IMR-90 (cell line): Measurements from ENCODE around the gene TUSC2. TPM values are rescaled to one million over a fixed set of nuclear protein-coding genes. Genes with fewer than 3 reads are reported as not detected.
A peak's percentile ranks its signal among the peaks of the same experiment; 100 is the strongest.

Experiments used
- ATAC-seq: fragments of 200-7000 bp; cut with Tn5 transposase; 2 replicates; pipeline ENCODE4 v1.9.1; 2020; ENCODE audit warnings: low read depth, mild to moderate bottlenecking, moderate library complexity
- BruUV-seq: library from RNA; stranded (reverse); fragments of 400-500 nt; replicated peaks from 2 replicates; lab custom pipeline; 2021; lab: Mats Ljungman, UMichigan
- CTCF ChIA-PET: fragments of 300-600 bp; formaldehyde crosslinking; extraction: SDS; loops from one replicate; lab custom pipeline; 2021; ENCODE audit warnings: antibody characterized with exemption; lab: Yijun Ruan, JAX
- POLR2A ChIA-PET: fragments of 300-600 bp; sonication (Branson Sonifier 250); formaldehyde crosslinking; loops from one replicate; lab custom pipeline; 2022; ENCODE audit warnings: antibody characterized with exemption; ENCODE audit not compliant: unreplicated experiment; lab: Charles Lee
- DNase-seq: peaks from one replicate; pipeline ENCODE4 v3.0.0; 2013
- H2AFZ ChIP-seq: replicated peaks from 2 replicates; pipeline ENCODE3; 2013; ENCODE audit warnings: low read length, mild to moderate bottlenecking; ENCODE audit not compliant: poor library complexity
- H2AK5ac ChIP-seq: 2 replicates; pipeline ENCODE4 v1.6.1; 2013; ENCODE audit warnings: low read depth, low read length, inconsistent platforms
- H2AK9ac ChIP-seq: replicated peaks from 2 replicates; pipeline ENCODE3; 2013; ENCODE audit warnings: mild to moderate bottlenecking, low read depth, low read length, moderate library complexity; ENCODE audit not compliant: poor library complexity
- H2BK120ac ChIP-seq: 2 replicates; pipeline ENCODE4 v1.6.1; 2013; ENCODE audit warnings: low read depth, low read length, inconsistent platforms
- H2BK15ac ChIP-seq: 3 replicates; pipeline ENCODE4 v1.6.1; 2013; ENCODE audit warnings: low read depth, low read length, inconsistent platforms
- H2BK20ac ChIP-seq: 2 replicates; pipeline ENCODE4 v1.6.1; 2013; ENCODE audit warnings: low read depth, mild to moderate bottlenecking, inconsistent platforms, low read length, moderate library complexity
- H2BK5ac ChIP-seq: 2 replicates; pipeline ENCODE4 v1.6.1; 2013; ENCODE audit warnings: mild to moderate bottlenecking, low read depth, low read length, inconsistent platforms; ENCODE audit not compliant: poor library complexity, severe bottlenecking
- H3K14ac ChIP-seq: replicated peaks from 2 replicates; pipeline ENCODE4 v1.6.1; 2013; ENCODE audit warnings: low read depth, low read length, inconsistent platforms
- H3K18ac ChIP-seq: 2 replicates; pipeline ENCODE4 v1.6.1; 2013; ENCODE audit warnings: low read depth, low read length, control low read depth
- H3K23ac ChIP-seq: 2 replicates; pipeline ENCODE4 v1.6.1; 2013; ENCODE audit warnings: low read depth, low read length, inconsistent platforms
- H3K27ac ChIP-seq: 2 replicates; pipeline ENCODE4 v1.5.1; 2013; ENCODE audit warnings: mild to moderate bottlenecking, control low read depth, low read length; ENCODE audit not compliant: insufficient read depth
- H3K27me3 ChIP-seq: 2 replicates; pipeline ENCODE4 v1.6.1; 2013; ENCODE audit warnings: low read length; ENCODE audit not compliant: control insufficient read depth, insufficient read depth
- H3K36me3 ChIP-seq: 2 replicates; pipeline ENCODE4 v1.6.1; 2013; ENCODE audit warnings: low read length, mixed read lengths; ENCODE audit not compliant: control insufficient read depth, insufficient read depth
- H3K4ac ChIP-seq: 2 replicates; pipeline ENCODE4 v1.6.1; 2013; ENCODE audit warnings: low read depth, low read length, inconsistent platforms
- H3K4me1 ChIP-seq: 2 replicates; pipeline ENCODE4 v1.6.1; 2013; ENCODE audit warnings: low read length, mixed read lengths; ENCODE audit not compliant: control insufficient read depth, insufficient read depth
- H3K4me2 ChIP-seq: 2 replicates; pipeline ENCODE4 v1.6.1; 2013; ENCODE audit warnings: low read depth, mild to moderate bottlenecking, control low read depth, low read length, moderate library complexity
- H3K4me3 ChIP-seq: 2 replicates; pipeline ENCODE4 v1.5.1; 2013; ENCODE audit warnings: low read depth, mild to moderate bottlenecking, control low read depth, low read length, moderate library complexity; ENCODE audit not compliant: insufficient read depth
- H3K56ac ChIP-seq: 2 replicates; pipeline ENCODE4 v1.6.1; 2013; ENCODE audit warnings: low read length, inconsistent platforms; ENCODE audit not compliant: insufficient read depth; ENCODE audit errors: extremely low read depth
- H3K79me1 ChIP-seq, 2 experiments: 2 replicates each; pipeline ENCODE4 v1.6.1; 2013; ENCODE audit warnings: low read length in 2 of 2, inconsistent platforms in 1 of 2, low read depth in 1 of 2
- H3K9ac ChIP-seq: 2 replicates; pipeline ENCODE4 v1.6.1; 2013; ENCODE audit warnings: low read depth, low read length, control low read depth
- H3K9me1 ChIP-seq: 2 replicates; pipeline ENCODE4 v1.6.1; 2013; ENCODE audit warnings: low read length, inconsistent platforms; ENCODE audit not compliant: insufficient read depth
- H3K9me3 ChIP-seq: 2 replicates; pipeline ENCODE4 v1.6.1; 2013; ENCODE audit warnings: low read length; ENCODE audit not compliant: control insufficient read depth, insufficient read depth
- H4K20me1 ChIP-seq: 2 replicates; pipeline ENCODE4 v1.6.1; 2013; ENCODE audit warnings: low read length, inconsistent platforms; ENCODE audit not compliant: insufficient read depth
- H4K5ac ChIP-seq: 2 replicates; pipeline ENCODE4 v1.6.1; 2013; ENCODE audit warnings: mild to moderate bottlenecking, low read depth, low read length, control low read depth
- H4K8ac ChIP-seq, 2 experiments: 2 replicates each; pipeline ENCODE4 v1.6.1; 2013; ENCODE audit warnings: low read depth in 2 of 2, low read length in 2 of 2, control low read depth in 1 of 2, inconsistent platforms in 1 of 2
- H4K91ac ChIP-seq: 2 replicates; pipeline ENCODE4 v1.6.1; 2013; ENCODE audit warnings: low read depth, low read length, inconsistent platforms; ENCODE audit not compliant: insufficient read depth
- MAZ ChIP-seq: IDR thresholded peaks from 2 replicates; pipeline ENCODE4 v1.6.1; 2012; ENCODE audit warnings: low read depth, mild to moderate bottlenecking, low read length, improper control_type of control experiment, moderate library complexity, borderline replicate concordance
- MXI1 ChIP-seq: IDR thresholded peaks from 2 replicates; pipeline ENCODE4 v1.6.1; 2012; ENCODE audit warnings: low read depth, mild to moderate bottlenecking, low read length, moderate library complexity, borderline replicate concordance
- RCOR1 ChIP-seq: IDR thresholded peaks from 2 replicates; pipeline ENCODE4 v1.6.1; 2012; ENCODE audit warnings: mild to moderate bottlenecking, low read length, improper control_type of control experiment; ENCODE audit not compliant: insufficient replicate concordance
- RFX5 ChIP-seq: IDR thresholded peaks from 2 replicates; pipeline ENCODE4 v1.8.0; 2012; ENCODE audit warnings: low read depth, mild to moderate bottlenecking, low read length, moderate library complexity
- WGBS, 2 experiments: methylation state at CpG; one replicate each; pipeline versions ENCODE4 v1.1.5 to v1.1.7; 2013; ENCODE audit warnings: missing lambda C conversion rate in 2 of 2; ENCODE audit not compliant: insufficient read length in 1 of 2; ENCODE audit errors: extremely low coverage in 2 of 2; 5-methylcytosine and 5-hydroxymethylcytosine counted together
- dilution Hi-C: fragments of 300-500 bp; cut with HindIII; formaldehyde crosslinking; loops from one replicate; pipeline ENCODE4 v1.14.3; 2018; ENCODE audit warnings: low sequenced_read_pairs; ENCODE audit not compliant: unreplicated experiment
- in situ Hi-C: fragments of 300-500 bp; cut with MboI; formaldehyde crosslinking; loops from 3 replicates; pipeline ENCODE4 v1.14.3; 2019; ENCODE audit warnings: low sequenced_read_pairs, inconsistent platforms, mixed read lengths
- intact Hi-C: fragments of 100-400 bp; cut with micrococcal nuclease; formaldehyde crosslinking; loops from 2 replicates; pipeline ENCODE4 v1.10.0; 2022
- polyA plus RNA-seq, 3 experiments: library from polyadenylated mRNA; depleted of rRNA; stranded (reverse); fragments of >200 nt; gene quantifications; 2 replicates each; pipeline ENCODE4 v1.2.3, GENCODE V29; 2012; ENCODE audit warnings: low replicate concordance in 1 of 3
- total RNA-seq: library from RNA; depleted of rRNA; stranded (reverse); fragments of >200 nt; gene quantifications from 2 replicates; pipeline ENCODE4 v1.2.3, GENCODE V29; 2012

TUSC2 gene
- total and polyA plus RNA-seq, 2 of the 4 experiments (the other 2 are of a cell fraction): 13.4 to 24.0 TPM

DNA sequence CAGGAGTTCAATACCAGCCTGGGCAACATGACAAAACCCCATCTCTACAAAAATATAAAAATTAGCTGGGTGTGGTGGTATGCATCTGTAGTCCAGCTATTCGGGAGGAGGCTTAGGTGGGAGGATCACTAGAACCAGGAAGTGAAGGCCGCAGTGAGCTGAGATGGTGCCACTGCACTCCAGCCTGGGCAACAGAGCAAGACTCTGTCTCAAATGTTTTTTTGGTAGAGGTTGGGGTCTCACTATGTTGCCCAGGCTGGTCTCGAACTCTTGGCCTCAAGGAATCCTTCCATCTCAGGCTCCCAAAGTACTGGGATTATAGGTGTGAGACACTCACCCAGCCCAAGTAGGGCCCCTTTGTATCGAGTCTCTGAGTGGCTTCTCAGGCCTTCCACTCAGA, 33.9 kb downstream of the TUSC2 start:
- H4K20me1 ChIP-seq: no peaks in the 10 kb centered on the region
- no peak overlapping the region for H3K14ac ChIP-seq
- peaks cover 13% of the 10 kb centered on the region for H3K4me1 ChIP-seq
- H3K36me3 ChIP-seq: peaks cover 10% of the 10 kb centered on the region
- intact Hi-C loops: no loop called here
- H2BK120ac ChIP-seq: no peak overlapping the region
- H3K9me3 ChIP-seq: no peaks in the 10 kb centered on the region
- ATAC-seq (no peak), DNase-seq (no peak)
- no peak overlapping the region for H3K4ac ChIP-seq
- no peak overlapping the region for H2AK5ac ChIP-seq
- CTCF ChIA-PET: no interaction called here
- H2BK20ac ChIP-seq: no peak overlapping the region
- no peak overlapping the region for H3K18ac ChIP-seq
- H3K27ac ChIP-seq: no peak overlapping the region
- H3K23ac ChIP-seq: no peak overlapping the region
- H2BK5ac ChIP-seq: no peak overlapping the region
- peaks cover 18 to 43% of the 10 kb centered on the region in 2 experiments for H3K79me1 ChIP-seq
- dilution Hi-C loops: no loop called here
- H4K5ac ChIP-seq: no peak overlapping the region
- no peak overlapping the region for H3K4me3 ChIP-seq
- POLR2A ChIA-PET: no interaction called here
- BruUV-seq: no TSS peak
- H2BK15ac ChIP-seq: no peak overlapping the region
- no peaks in the 10 kb centered on the region for H3K27me3 ChIP-seq
- peak overlapping the region; percentile 76 for H2AK9ac ChIP-seq
- H4K8ac ChIP-seq: no peak overlapping the region
- H3K9me1 ChIP-seq: peaks cover 7% of the 10 kb centered on the region
- no CpG with 5 or more reads among the region's 4 CpGs for WGBS, 2 experiments
- TF ChIP-seq RCOR1: no peak
- TF ChIP-seq MXI1: no peak
- TF ChIP-seq MAZ: no peak
- TF ChIP-seq RFX5: no peak
- H3K56ac ChIP-seq: no peak overlapping the region
- H4K91ac ChIP-seq: no peak overlapping the region
- no peak overlapping the region for H3K4me2 ChIP-seq
- H2AFZ ChIP-seq: no peak overlapping the region
- in situ Hi-C loops: no loop called here
- H3K9ac ChIP-seq: no peak overlapping the region
